A204.1 (cell line): ENCODE data around the gene PIGM.
A peak's percentile ranks its signal among the peaks of the same experiment; 100 is the strongest.

Source experiments
- FAIRE-seq: peaks from 2 replicates; lab custom pipeline; 2012; peaks lifted over from hg19 to GRCh38; lab: Jason Lieb, UNC

Gene PIGM

DNA sequence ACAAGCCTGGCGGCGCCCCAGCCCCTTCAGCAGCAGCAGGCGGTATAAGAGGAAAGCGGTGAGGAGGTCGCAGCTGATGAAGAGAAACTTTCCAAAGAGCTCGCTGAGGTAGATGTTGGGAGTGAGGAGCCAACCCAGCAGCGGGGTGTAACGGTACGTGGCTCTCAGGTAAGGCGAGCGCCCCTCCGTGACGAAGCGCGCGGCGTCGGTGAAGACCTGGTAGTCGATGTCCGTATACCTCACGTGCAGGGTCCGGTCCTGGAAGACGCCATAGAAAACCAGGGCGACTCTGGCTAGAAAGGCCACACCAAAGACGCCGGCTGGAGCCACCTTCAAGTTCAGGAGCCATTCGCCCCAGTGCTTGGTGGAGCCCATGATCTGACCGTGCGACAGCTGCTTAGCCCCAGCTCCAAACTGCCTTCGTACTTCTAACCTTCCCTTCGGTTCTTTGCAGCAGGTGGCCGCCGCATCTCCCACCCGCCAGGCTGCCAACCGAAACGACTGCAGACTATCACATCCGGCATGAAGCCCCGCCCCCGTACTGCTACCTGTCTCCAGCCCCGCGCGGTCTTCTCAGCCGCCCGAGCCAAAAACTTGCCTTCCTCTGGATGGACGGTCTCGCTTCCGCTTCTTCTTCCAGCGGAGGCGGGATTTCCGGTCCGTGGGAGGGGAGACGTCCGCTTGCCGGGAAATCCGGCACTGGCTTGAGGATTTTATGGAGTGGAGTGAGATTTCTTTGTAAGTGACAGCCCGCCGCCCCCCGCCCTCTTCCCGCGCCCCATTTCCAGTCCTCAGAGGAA is at the start of gene PIGM:
TSS of gene PIGM (minus strand) at position 626 of the 800 bp plus-strand sequence. CDS start at position 375, 251 bp downstream.
- peak; percentile 65 for FAIRE-seq

DNA sequence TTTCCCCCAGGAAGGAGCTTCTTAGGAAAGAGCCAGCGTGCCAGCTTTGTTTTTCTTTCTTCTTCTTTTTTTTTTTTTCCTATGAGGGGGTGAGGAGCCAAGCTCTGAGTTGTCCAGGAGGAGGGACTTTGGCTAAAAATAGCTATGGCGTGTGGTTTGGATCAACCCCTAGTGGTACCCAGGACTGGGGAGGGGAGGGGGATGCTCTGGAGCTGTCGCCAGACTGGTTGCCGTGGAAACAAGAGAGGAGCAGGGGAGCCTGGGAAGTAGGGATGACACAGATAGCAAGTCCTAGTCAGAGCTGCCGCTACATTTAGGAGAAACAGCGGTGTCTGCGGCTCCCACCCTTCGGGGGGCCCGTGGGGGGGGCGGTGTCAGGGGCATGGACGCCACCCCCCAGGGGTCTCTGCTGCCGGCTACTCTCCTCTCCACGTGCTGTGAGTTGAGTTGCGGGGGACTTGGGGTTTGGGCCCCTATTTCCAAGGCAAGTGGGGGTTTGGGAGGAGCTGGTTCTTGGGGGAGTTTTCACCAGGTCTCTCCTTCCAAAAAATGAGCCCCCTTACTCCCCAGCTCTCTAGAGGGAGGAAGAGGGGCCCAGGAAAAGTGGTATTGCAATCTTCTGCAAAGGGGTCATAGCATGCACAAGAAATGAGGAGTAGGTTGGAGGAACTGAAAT is 49.6 kb upstream of the PIGM start, which contains the start of gene KCNJ9:
TSS of gene KCNJ9 (plus strand) at position 278 of the 676 bp plus-strand sequence. CDS start 2,493 bp downstream, outside the sequence.
- FAIRE-seq, result no peak

DNA sequence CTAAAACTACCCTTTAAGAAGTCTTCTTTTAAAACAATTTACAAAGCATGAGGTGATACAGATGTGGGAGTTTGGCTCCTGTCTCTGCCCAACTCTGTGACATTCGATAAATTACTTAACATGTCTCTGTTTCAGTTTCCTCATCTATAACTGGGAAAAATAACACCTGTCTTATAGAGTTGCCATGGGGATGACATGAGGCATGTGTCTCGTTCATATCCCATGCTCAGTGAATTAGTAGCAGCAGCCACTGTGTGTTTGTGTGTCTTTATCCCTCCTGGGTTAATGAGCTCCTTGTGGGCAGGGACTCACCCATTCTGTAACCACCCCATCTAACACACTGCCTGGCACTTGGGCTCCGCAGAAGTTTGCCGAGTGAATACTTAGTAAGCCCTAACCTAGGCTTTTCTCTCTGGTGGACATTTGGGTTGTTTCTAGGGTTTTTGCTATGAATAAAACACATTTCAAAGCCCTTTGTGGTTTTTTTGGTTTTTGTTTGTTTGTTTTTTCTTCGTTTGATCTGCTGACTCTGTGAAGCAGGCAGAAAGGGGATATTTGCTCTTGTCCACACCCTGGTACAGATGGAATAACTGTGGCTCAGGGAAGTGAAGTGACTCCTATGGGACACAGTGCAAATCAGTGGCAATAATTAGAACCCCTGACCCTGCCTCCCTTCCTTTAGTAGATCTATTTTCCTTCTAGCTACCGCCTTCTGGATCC is 48.8 kb upstream of the PIGM start:
- no peak for FAIRE-seq

DNA sequence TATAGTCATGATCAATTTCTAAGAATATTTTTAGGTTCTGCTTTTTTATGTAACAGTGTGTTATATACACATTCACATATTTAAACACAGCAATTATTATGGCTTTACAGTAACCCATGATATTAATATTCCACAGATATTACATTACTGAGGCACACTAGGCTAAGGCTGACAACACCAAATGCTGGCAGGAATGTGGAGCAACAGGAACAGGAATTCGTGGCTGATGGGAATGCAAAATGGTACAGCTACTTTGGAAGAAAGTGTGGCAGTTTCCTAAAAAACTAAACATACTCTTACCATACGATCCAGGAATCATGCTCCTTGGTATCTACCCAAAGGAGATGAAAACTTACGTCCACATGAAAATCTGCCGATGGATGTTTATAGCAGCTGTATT is 47.7 kb upstream of the PIGM start:
- no peak for FAIRE-seq

DNA sequence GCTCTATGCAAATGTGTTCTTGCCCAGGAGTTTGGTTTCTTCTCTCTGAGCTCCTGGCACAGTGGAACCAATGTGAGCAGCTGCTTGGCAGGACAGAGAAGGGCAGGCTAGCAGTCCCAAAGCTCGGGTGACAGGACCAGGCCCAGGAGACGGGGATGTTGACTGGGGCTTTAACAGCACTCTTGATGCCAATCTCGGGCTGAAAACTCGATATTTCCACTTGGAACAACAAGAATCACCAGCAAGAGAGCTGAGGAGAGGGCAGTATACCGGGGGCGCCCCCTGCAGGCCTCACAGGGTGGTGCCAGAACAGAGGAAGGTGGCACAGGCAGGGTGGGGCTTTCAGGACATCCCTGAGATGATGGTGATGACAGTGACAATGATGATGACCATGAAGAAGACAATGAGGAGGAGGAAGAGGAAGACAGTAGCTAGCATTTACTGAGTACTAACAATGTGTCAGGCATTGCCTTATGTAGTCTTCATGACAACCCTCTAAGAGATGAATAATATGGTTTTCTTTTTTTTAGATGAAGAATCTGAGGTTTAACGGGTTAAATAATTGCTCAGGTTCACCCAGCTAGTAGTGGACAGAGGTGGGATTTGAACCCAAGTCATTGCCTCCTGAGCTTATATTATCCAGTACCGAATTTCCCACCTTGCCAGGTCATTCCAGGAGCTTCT is 46.9 kb upstream of the PIGM start:
- no peak for FAIRE-seq

DNA sequence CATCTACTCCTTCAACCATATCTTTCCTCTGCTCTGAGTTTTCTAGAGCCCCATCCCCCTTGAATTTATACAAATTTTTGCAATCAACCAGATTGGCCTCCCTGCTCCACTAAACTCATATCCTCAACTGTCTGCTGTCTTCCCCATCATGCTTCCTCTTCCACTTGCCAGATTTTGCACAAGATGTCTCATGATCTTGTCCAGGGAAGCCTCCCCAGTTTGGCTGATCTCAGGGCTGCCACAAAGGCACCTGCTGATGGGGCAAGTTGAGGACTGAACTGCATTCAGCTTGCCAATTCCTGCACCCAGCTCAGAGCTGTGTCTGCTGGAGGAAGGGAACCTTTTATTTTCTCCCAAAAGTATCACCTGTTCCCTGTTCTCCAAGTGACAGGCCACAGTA is 45.7 kb upstream of the PIGM start:
- FAIRE-seq, result no peak

DNA sequence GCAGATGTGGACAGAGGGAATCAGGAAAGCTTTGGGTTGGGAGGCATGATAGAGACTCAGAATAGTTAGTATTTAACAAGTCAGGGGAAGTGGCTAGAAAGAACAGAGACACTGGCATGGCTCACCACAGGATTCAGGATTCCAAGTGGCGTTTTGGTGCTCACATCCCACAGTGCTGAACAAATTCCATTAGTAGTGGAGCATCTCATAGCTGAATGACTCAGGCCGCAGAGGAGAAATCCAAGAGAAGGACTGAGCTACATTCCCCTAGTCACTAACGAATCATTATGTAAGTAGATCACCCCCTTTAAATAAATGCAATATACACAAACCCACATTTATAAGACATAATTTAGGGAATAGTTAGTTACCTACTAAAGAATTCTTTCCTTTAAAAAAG is 44.5 kb upstream of the PIGM start:
- FAIRE-seq, result no peak

DNA sequence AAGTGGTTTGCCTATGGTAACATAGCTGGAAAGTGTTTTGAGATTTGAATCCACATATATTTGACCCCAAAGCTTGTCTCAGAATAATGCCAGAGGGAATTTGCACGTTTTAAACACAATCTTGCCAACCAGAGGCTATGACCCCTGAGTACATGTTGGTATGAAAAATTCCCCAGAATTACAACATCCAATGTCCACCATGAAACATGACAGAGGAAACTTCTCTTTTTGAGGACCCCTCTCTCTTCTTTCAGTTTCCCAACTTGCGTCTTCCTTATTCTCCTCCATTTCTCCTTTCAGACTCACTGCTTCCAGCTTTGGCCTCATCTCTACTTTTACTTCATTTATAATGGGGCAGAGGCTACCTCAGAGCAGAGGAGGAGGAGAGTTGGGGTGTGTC is 44.0 kb upstream of the PIGM start:
- no peak for FAIRE-seq

DNA sequence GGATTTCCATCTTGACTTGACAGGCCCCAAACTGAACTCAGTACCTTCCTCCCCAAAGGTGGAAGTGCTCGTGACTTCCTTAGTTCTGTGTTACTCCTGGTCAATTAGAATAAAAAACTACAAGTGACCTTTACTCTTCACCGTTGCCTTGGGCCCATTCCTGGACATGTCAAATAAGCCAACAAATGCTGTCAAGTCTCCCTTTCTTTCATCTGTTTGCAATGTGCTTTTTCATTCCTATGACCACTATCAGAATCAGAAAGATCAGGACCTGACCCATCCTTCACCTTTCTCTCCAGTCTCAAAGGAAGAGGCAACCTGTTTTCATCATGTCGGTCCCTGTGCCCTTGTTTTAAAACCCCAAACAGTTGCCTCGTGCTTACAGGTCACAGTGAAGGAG is 43.1 kb upstream of the PIGM start:
- FAIRE-seq, result no peak

DNA sequence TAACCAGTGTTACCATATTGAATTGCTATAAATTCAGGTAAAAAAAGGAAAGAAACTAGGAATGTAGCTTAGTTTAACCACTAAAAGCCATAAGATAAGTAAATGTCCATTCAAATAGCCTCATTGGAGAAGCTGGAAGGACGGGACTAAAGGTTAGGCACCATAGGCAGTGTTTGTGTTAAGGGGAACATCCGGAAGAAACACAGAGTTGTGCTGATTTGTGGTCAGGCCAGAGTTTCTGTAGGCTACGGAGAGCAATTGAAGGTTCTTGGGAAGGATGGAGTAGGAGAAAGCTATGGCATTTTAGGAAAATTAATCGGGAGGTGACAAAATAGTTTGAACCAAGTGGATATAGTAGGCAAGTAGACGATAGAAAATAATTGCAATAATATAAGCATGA is 39.5 kb upstream of the PIGM start:
- no peak for FAIRE-seq

DNA sequence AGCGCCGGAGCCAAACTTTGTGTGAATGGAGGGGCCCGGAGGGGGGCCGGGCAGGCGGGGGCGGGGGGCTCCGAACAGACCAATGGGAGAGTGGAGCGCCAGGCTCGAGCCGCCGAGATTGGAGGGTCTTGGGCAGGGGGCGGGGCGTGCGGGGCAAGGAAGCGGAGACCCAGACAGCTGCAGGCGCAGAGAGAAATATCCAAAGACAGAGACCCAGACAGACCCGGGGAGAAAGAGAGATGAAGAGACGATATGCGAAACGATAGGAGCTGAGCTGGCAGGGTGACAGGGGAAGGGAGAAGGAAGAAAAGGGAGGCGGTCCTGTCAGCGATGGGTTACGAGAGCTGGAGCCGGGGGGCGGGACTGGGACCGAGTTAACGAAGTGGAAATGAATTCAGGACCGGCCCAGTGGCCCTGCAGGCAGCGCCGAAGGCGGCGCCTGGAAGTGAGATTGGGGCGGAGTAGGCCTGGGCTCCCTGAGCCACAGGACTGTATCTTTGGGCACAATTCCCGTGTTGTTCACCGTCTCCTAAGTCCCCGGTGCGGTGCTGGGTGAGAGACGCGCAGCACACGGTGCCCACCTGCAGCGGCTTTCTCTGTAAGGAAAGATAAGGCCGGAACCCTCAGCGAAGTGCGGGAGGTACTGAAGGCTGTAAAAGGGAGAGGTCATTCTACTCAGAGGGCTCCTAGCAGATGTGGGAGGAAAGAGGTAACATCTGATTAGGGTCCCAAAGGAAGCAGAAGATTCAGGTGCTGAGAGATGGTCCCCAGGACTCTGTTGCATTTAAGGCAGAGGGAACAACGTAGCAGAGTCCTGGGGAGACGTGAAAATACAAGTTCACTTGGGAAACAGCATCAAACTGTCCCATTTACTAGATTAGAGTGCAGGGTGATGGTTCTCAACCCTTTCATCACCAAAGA is 38.7 kb upstream of the PIGM start:
- FAIRE-seq, result no peak

DNA sequence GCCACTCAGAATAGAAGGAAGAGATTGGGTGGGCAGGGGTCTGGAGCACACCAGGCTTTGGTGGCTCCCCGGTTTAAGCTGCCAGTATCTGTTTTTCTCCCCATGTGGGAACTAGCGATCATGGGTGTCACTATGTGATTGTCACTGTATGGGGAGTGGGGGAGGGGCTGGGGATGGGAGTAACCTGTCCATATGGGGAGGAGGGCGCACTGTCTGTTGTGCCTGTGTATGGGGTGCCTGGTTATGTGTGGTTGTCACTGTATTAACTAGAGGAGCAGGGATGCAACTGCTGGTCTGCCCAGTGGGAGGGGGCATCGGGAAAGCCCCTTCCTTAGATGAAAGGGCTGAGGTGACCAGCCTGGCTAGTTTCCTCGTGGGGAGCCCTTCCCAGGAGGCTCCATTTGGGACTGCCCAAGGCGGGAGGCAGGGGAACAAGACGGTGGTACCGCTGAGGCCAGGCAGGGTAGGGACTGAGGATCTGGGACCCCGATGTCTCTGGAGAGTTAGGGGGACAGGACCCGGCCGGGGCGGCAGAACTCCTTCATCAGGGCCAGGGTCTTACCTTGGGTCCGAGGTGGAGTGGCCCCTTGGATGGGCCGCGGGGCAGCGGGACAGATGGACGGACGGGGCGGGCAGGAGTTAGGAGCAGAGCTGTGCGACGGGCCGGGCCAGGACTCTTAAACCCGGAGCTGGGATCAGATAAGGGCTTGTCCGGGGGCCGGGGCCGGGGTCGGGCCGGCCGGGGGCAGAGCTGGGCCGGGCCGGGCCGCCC is 37.9 kb upstream of the PIGM start, which contains the start of gene KCNJ10:
TSS of gene KCNJ10 (minus strand) at position 701 of the 772 bp plus-strand sequence. CDS start 27,628 bp downstream, outside the sequence.
- FAIRE-seq, result no peak

DNA sequence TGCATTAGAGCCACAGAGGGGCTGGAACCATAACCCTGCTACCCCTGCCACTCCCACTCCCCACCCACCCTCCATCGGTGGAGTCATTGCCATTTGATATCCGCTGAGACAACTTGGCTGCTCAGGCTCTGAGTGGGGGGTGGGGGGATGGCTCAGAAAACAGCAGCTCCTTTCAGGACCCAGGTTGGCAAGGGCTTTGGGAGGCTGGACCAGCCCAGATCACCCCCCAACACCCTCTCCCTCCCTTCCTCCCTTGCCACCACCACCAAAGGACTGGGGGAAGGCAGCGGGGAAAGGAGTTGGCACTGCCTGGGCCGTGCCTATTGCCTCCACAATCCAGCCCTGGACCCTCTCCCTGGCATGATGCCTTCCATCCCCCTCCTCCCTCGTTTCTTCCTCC is 36.4 kb upstream of the PIGM start:
- FAIRE-seq, result no peak

DNA sequence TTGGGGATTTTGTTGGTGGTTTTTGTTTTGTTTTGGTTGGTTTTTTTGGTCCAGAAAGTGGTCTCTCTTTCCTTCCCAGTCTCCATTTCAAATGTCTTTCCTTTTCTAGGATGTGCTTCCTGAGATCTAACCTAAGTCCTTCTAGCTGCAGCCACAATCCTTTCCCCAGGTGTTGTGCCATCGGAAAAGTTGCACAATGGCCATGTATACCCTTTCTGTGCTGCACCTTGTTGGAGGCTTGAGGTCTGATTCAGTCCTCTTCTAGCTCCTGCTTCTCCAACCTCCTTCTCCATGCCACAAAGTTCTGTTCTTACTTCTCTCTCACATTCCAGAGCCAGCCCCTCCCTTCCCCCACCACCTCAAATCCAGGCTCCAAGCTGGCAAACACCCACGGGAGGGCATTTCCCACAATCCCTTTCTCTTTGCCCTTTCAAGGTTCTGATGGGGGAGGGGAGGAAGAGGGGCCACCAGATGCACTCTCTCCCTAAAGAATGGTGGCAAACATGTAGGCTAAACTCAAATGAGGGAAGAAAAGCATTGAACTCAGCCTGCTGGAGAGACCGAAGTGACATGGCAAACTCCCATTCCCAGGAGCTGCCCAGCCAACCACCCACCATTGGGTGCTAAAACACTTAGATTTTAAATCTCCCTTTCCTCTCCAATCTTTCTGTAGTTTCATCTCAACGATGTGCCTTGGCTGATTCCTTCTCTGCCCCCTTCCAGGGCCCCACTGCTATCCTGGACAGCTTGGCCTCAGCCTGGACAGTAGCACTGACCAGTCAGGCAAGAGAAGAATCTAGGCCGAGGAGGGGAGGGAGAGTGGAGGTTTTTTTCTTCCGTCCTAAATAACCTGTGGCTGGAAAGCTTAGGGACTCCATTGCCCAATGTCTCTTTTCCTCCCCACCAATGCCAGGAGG is 35.3 kb upstream of the PIGM start:
- FAIRE-seq, result no peak

DNA sequence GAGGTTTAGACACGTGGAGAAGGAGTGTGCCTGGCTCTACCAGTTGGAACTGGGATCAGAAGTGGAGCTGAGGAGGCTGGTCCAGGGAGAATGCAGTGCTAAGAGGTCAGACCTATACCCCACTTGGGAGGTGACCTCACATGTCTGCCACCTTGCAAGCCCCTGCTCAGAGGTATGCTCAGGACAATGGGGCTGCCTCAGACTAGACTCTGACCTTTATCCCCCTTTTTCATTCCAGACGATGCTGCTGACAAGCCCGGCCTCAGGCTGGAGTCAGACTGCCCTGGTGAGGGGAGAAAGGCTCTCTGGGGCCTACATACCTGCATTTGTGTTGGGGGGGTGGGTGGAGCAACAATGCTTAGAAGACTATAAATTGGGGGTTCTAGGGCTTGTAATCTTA is 33.0 kb upstream of the PIGM start:
- FAIRE-seq, result no peak

DNA sequence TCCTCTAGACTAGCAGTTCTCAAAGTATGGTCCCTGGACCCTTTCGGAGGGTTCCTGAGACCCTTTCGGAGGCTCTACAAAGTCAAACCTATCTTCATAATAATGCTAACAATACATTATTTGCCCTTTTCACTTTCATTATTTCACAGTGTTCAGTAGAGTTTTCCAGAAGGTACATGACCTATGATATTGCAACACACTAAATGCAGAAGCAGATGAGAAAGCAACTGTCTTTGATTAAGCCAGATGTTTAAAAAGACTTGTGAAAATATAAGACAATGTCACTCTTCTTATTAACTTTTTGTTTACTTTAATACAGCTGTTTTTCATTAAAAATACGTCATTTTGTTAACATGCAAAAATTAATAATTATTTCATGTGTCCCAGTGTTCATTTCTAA is 32.4 kb upstream of the PIGM start:
- no peak for FAIRE-seq

DNA sequence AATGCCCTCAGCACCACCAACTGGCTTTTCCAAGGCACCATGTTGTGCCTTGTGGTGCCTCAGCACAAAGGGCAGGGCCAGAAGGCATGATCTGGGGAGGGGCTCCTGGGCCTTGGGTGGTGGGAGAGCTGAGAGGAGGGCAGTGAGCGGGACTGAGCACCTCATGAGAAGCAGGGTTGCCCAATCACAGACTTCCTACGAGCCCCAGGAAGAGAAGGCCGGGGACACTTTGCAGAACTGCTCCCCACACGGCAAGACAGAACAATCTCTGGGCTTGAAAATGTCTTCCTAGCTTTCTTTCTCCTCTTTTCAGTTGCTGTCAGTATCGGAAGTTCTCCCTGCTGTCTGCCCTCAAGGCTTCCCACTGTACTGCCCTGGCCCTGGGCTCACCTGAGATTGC is 31.4 kb upstream of the PIGM start:
- FAIRE-seq, result no peak

DNA sequence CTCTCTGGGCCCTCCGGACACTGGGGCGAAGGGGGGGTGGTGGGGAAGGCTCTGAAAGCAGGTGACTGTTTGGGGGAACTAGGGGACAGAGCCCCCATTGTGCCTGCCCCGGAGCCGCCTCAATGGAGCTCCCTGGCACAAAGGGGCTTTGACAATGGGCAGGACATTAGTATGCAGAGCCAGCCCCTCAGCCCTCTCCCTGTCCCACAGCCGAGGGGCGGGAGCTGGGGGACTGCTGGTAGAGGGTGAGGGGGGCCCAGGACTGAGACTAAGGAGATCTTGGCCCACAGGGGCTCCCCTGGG is 30.4 kb upstream of the PIGM start:
- FAIRE-seq, result no peak

DNA sequence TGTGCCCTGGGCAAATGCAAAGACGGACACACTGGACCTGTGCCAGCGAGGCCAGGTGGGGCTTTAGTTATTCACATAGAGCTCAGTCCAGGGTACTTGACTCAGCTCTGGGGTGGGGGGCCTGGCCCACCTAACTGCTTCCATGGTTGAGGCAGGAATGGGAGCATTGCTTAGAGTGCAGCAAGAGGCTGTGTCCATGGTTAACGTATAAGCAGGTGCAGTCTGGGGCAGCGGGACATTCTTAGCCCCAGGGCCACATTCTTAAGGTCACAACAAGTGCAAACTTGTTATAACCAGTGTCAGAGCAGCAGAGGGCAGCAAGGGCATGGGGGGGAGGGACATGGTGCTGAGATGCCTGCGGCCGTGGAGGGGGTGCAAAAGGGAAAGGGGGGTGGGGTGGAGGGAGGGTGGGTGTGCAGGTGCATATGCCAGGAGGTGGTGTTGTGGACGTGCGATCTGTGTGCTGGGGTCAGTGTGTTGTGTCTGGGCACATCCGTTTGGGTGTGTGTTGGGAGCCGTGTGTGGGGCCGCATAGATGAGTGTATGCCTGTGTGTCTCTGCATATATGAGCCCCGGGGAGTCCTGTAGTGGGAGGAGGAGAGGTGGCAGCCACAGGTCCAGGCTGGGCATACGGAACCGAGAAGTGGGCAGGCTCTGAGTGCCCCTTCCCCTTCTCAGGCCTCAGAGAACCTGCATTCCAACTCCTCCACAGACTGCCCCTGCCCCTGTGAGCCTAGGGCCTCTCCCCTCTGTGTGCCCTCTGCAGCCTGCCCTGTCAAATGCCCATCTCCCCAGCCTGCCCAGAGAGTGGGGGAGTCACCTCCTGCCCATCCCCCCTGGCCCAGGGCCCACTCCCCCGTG is 29.8 kb upstream of the PIGM start:
- no peak for FAIRE-seq
